Naive B cell (primary cell): Measurements from ENCODE around the gene ZNF776. TPM values are rescaled to one million over a fixed set of nuclear protein-coding genes. Genes with fewer than 3 reads are reported as not detected.

ENCODE experiments used
- ATAC-seq, 2 donors: fragments of 150-1000 bp; cut with Tn5 transposase; 2 replicates each; pipeline ENCODE4 v1.10.0; 2021; ENCODE audit warnings: low read depth in 2 of 2, mild to moderate bottlenecking in 2 of 2, moderate library complexity in 2 of 2
- DNase-seq: peaks from one replicate; pipeline ENCODE4 v3.0.0; 2022
- H3K27ac Mint-ChIP-seq, 6 donors: one replicate each; pipeline ENCODE4 v1.8.0; 2020 to 2022; ENCODE audit warnings: mild to moderate bottlenecking in 6 of 6, mixed read lengths in 6 of 6, moderate library complexity in 5 of 6, inconsistent platforms in 2 of 6
- H3K27me3 Mint-ChIP-seq, 3 donors: one replicate each; pipeline ENCODE4 v1.8.0; 2021 to 2022; ENCODE audit warnings: mixed read lengths in 3 of 3, mild to moderate bottlenecking in 1 of 3
- H3K36me3 Mint-ChIP-seq, 2 donors: one replicate each; pipeline ENCODE4 v1.8.0; 2020 to 2022; ENCODE audit warnings: mixed read lengths in 2 of 2, inconsistent platforms in 1 of 2, mild to moderate bottlenecking in 1 of 2
- H3K4me1 Mint-ChIP-seq, 3 donors: one replicate each; pipeline ENCODE4 v1.8.0; 2020 to 2022; ENCODE audit warnings: mixed read lengths in 3 of 3, inconsistent platforms in 1 of 3, mild to moderate bottlenecking in 1 of 3, moderate library complexity in 1 of 3
- H3K4me3 Mint-ChIP-seq, 8 donors: one replicate each; pipeline ENCODE4 v1.8.0; 2020 to 2022; ENCODE audit warnings: mild to moderate bottlenecking in 8 of 8, mixed read lengths in 8 of 8, moderate library complexity in 8 of 8, inconsistent platforms in 2 of 8
- H3K9me3 Mint-ChIP-seq, 7 donors: one replicate each; pipeline ENCODE4 v1.8.0; 2020 to 2022; ENCODE audit warnings: mixed read lengths in 7 of 7, mild to moderate bottlenecking in 5 of 7, inconsistent platforms in 2 of 7, moderate library complexity in 1 of 7
- polyA plus RNA-seq, 6 donors: library from polyadenylated mRNA; unstranded; fragments of 300-500 nt; fragmentation: Illumina TruSeq; gene quantifications; one replicate each; pipeline ENCODE4 v1.2.3, GENCODE V29; 2021; ENCODE audit warnings: low read depth in 6 of 6

ZNF776 gene
- polyA plus RNA-seq, 6 donors from 2014 or later, result 11.9 to 18.4 (median 15.1) TPM

- no peak for ATAC-seq
- DNase-seq, result no peak
- no peaks in the 10 kb centered on the region for H3K27me3 Mint-ChIP-seq
- H3K9me3 Mint-ChIP-seq, result peaks cover 0 to 11% (median 5%) of the 10 kb centered on the region in 7 donors
- peaks cover 43 to 55% (median 47%) of the 10 kb centered on the region in 3 donors for H3K4me1 Mint-ChIP-seq
- H3K4me3 Mint-ChIP-seq, result peak overlapping the region; percentile 94 to 100 (median 98)
- peaks cover 26 to 55% of the 10 kb centered on the region in 2 donors for H3K36me3 Mint-ChIP-seq
- peak overlapping the region in 2 of 6 donors; percentile 61 to 99 for H3K27ac Mint-ChIP-seq
Measured at GRCh38 chr19:57748029-57748428, 1.4 kb downstream of the ZNF776 start.

GRCh38 chr19:57754091-57754673 is 7.6 kb downstream of the ZNF776 start:
- no peak for ATAC-seq
- Mint-ChIP-seq H3K27ac (no peak overlapping the region), H3K4me3 (no peak overlapping the region), H3K36me3 (peaks cover 49 to 67% of the 10 kb centered on the region in 2 donors), H3K4me1 (peaks cover 23 to 37% (median 32%) of the 10 kb centered on the region in 3 donors), H3K27me3 (no peaks in the 10 kb centered on the region), H3K9me3 (peaks cover 0 to 31% (median 17%) of the 10 kb centered on the region in 7 donors)
- no peak for DNase-seq

- no peak overlapping the region for H3K4me3 Mint-ChIP-seq
- peaks cover 24 to 38% (median 25%) of the 10 kb centered on the region in 3 donors for H3K4me1 Mint-ChIP-seq
- ATAC-seq (no peak), DNase-seq (no peak)
- no peak overlapping the region for H3K27ac Mint-ChIP-seq
- H3K27me3 Mint-ChIP-seq, result no peaks in the 10 kb centered on the region
- H3K36me3 Mint-ChIP-seq, result peaks cover 53 to 61% of the 10 kb centered on the region in 2 donors
- peaks cover 0 to 31% (median 17%) of the 10 kb centered on the region in 7 donors for H3K9me3 Mint-ChIP-seq
Measured at GRCh38 chr19:57755031-57755430, 8.4 kb downstream of the ZNF776 start.

GRCh38 chr19:57757941-57758340 is 11.3 kb downstream of the ZNF776 start:
- H3K27ac Mint-ChIP-seq, result peak overlapping the region in 1 of 6 donors; percentile 14
- peaks cover 5 to 16% (median 8%) of the 10 kb centered on the region in 3 donors for H3K4me1 Mint-ChIP-seq
- ATAC-seq (no peak), DNase-seq (no peak)
- no peaks in the 10 kb centered on the region for H3K27me3 Mint-ChIP-seq
- H3K9me3 Mint-ChIP-seq, result peaks cover 0 to 24% (median 15%) of the 10 kb centered on the region in 7 donors
- peaks cover 36 to 37% of the 10 kb centered on the region in 2 donors for H3K36me3 Mint-ChIP-seq
- no peak overlapping the region for H3K4me3 Mint-ChIP-seq

GRCh38 chr19:57759096-57759495 is 12.5 kb downstream of the ZNF776 start:
- DNase-seq, result no peak
- H3K27me3 Mint-ChIP-seq, result no peaks in the 10 kb centered on the region

GRCh38 chr19:57769345-57770131 is 22.9 kb downstream of the ZNF776 start, which contains the start of gene ZNF586:
Gene ZNF586, plus strand, starts transcription at chr19:57769676. Its CDS starts 167 bp downstream, at chr19:57769843.
- Mint-ChIP-seq H3K4me3 (peak within 1 kb of the TSS; percentile 87 to 98 (median 97)), H3K9me3 (peaks cover 0 to 5% (median 0%) of the 10 kb centered on the region in 7 donors), H3K4me1 (peaks cover 38 to 53% (median 52%) of the 10 kb centered on the region in 3 donors), H3K27me3 (no peaks in the 10 kb centered on the region), H3K27ac (peak within 1 kb of the TSS; percentile 42 to 97 (median 96)), H3K36me3 (peaks cover 13% of the 10 kb centered on the region in 2 donors)
- ATAC-seq, result peak; percentile 96 to 98
- DNase-seq, result peak; percentile 84

More at GRCh38 chr19:57759096-57759495, 12.5 kb downstream of the ZNF776 start:
- Mint-ChIP-seq H3K4me1 (peaks cover 5 to 16% (median 8%) of the 10 kb centered on the region in 3 donors), H3K27ac (no peak overlapping the region), H3K9me3 (peaks cover 0 to 15% (median 10%) of the 10 kb centered on the region in 7 donors), H3K4me3 (no peak overlapping the region), H3K36me3 (peaks cover 25 to 28% of the 10 kb centered on the region in 2 donors)
- no peak for ATAC-seq

- Mint-ChIP-seq H3K36me3 (peaks cover 13 to 21% of the 10 kb centered on the region in 2 donors), H3K4me3 (peak overlapping the region in 7 of 8 donors; percentile 59 to 98 (median 88)), H3K4me1 (peaks cover 51 to 68% (median 68%) of the 10 kb centered on the region in 3 donors), H3K27ac (peak overlapping the region in 3 of 6 donors; percentile 42 to 96 (median 59)), H3K9me3 (peaks cover 0 to 5% (median 0%) of the 10 kb centered on the region in 7 donors), H3K27me3 (no peaks in the 10 kb centered on the region)
- ATAC-seq (peak; percentile 22 to 26), DNase-seq (peak; percentile 20)
Measured at GRCh38 chr19:57771417-57771816, 24.8 kb downstream of the ZNF776 start.

- ATAC-seq (no peak), DNase-seq (no peak)
- peaks cover 19 to 35% of the 10 kb centered on the region in 2 donors for H3K36me3 Mint-ChIP-seq
- H3K4me1 Mint-ChIP-seq, result peaks cover 60 to 80% (median 71%) of the 10 kb centered on the region in 3 donors
- peak overlapping the region; percentile 9 to 82 (median 54) for H3K4me3 Mint-ChIP-seq
- peaks cover 0 to 6% (median 3%) of the 10 kb centered on the region in 7 donors for H3K9me3 Mint-ChIP-seq
- H3K27me3 Mint-ChIP-seq, result no peaks in the 10 kb centered on the region
- peak overlapping the region in 4 of 6 donors; percentile 47 to 90 (median 66) for H3K27ac Mint-ChIP-seq
Measured at GRCh38 chr19:57773488-57773887, 26.9 kb downstream of the ZNF776 start.

GRCh38 chr19:57776764-57777296 is 30.2 kb downstream of the ZNF776 start:
- no peaks in the 10 kb centered on the region for H3K27me3 Mint-ChIP-seq
- no peak for ATAC-seq
- peaks cover 10 to 33% (median 25%) of the 10 kb centered on the region in 7 donors for H3K9me3 Mint-ChIP-seq
- H3K4me3 Mint-ChIP-seq, result no peak overlapping the region
- peaks cover 41 to 53% (median 43%) of the 10 kb centered on the region in 3 donors for H3K4me1 Mint-ChIP-seq
- peaks cover 39 to 62% of the 10 kb centered on the region in 2 donors for H3K36me3 Mint-ChIP-seq
- H3K27ac Mint-ChIP-seq, result peak overlapping the region in 2 of 6 donors; percentile 34 to 62
- no peak for DNase-seq

GRCh38 chr19:57778336-57778735 is 31.7 kb downstream of the ZNF776 start:
- no peaks in the 10 kb centered on the region for H3K27me3 Mint-ChIP-seq
- ATAC-seq (no peak), DNase-seq (no peak)
- peaks cover 32 to 56% of the 10 kb centered on the region in 2 donors for H3K36me3 Mint-ChIP-seq
- H3K9me3 Mint-ChIP-seq, result peaks cover 10 to 33% (median 25%) of the 10 kb centered on the region in 7 donors
- no peak overlapping the region for H3K4me3 Mint-ChIP-seq
- peaks cover 33 to 37% (median 35%) of the 10 kb centered on the region in 3 donors for H3K4me1 Mint-ChIP-seq
- H3K27ac Mint-ChIP-seq, result no peak overlapping the region

GRCh38 chr19:57779220-57779845 is 32.7 kb downstream of the ZNF776 start:
- Mint-ChIP-seq H3K27ac (peak overlapping the region in 1 of 6 donors; percentile 70), H3K4me1 (peaks cover 27 to 31% (median 29%) of the 10 kb centered on the region in 3 donors), H3K4me3 (no peak overlapping the region), H3K9me3 (peaks cover 8 to 33% (median 25%) of the 10 kb centered on the region in 7 donors), H3K36me3 (peaks cover 32 to 49% of the 10 kb centered on the region in 2 donors), H3K27me3 (no peaks in the 10 kb centered on the region)
- ATAC-seq (no peak), DNase-seq (no peak)

GRCh38 chr19:57786286-57786685 is 39.7 kb downstream of the ZNF776 start:
- Mint-ChIP-seq H3K27me3 (no peaks in the 10 kb centered on the region), H3K9me3 (peaks cover 0 to 5% (median 2%) of the 10 kb centered on the region in 7 donors), H3K4me3 (no peak overlapping the region), H3K4me1 (peaks cover 21 to 27% (median 23%) of the 10 kb centered on the region in 3 donors), H3K36me3 (peaks cover 7 to 32% of the 10 kb centered on the region in 2 donors), H3K27ac (peak overlapping the region in 1 of 6 donors; percentile 48)
- DNase-seq (no peak), ATAC-seq (no peak)
